ENCODE data around the gene PUM2. TPM values are rescaled to one million over a fixed set of nuclear protein-coding genes. Genes with fewer than 3 reads are reported as not detected.

The PUM2 gene
- total RNA-seq, 1 experiment from 2014 or later = 85.6 TPM

DNA sequence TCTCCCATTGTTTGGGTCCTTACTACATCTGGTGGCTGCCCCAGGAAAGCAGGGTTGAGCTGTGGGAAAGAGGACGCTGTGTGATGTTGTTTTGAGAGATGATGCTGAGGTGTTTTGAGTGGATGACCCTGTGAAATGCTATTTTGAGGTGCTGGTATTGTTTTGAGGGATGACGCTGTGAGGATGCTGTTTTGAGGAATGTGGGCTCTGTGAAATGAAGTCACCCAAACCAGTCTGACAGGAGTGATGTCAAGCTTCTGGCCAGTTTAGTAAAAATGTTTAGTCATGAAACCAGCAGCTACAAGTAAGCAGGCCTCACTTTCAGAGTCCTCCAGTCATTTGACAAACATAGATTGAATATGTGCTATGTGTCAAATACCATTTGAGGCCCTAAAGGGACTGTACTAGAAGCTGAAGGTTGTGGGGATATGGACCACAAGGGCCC, 16.1 kb upstream of the PUM2 start:
- Histone ChIP-seq H3K9me3 (ENCODE audit: control insufficient read depth, insufficient read depth, low read depth, low read length) (no peaks in the 10 kb centered on the region), H3K4me3 (ENCODE audit: low read depth in 2 of 2, low read length in 2 of 2) (no peak overlapping the region), H3K27me3 (ENCODE audit: control insufficient read depth, insufficient read depth, low read length) (no peaks in the 10 kb centered on the region), H3K4me1 (ENCODE audit: control insufficient read depth, insufficient read depth, low read length) (no peaks in the 10 kb centered on the region), H3K27ac (ENCODE audit: low read length) (no peak overlapping the region), H3K36me3 (ENCODE audit: control insufficient read depth, insufficient read depth, low read length) (no peaks in the 10 kb centered on the region)
- in situ Hi-C loops (cut with HindIII; ENCODE audit: low pct_unique_long_range_greater_than_20kb, low sequenced_read_pairs) = no loop called here
- ChIA-PET POLR2A (no interaction called here), CTCF (interaction anchor here (0.6 kb wide), 1 partner anchor 43 kb away, joined by 9 read pairs; no protein-coding TSS in a partner anchor)
- BruUV-seq (replicated peaks) = no TSS peak
- intact Hi-C loops (cut with micrococcal nuclease; ENCODE audit: unreplicated experiment) = no loop called here
- TF ChIP-seq TCF7L2 (IDR thresholded peaks at IDR 0.05; ENCODE audit: low read depth, low read length) = no peak
- no peak for TF ChIP-seq POLR2AphosphoS5 (IDR thresholded peaks at IDR 0.05; ENCODE audit: low read depth, low read length)
- TF ChIP-seq, protein P1, sequence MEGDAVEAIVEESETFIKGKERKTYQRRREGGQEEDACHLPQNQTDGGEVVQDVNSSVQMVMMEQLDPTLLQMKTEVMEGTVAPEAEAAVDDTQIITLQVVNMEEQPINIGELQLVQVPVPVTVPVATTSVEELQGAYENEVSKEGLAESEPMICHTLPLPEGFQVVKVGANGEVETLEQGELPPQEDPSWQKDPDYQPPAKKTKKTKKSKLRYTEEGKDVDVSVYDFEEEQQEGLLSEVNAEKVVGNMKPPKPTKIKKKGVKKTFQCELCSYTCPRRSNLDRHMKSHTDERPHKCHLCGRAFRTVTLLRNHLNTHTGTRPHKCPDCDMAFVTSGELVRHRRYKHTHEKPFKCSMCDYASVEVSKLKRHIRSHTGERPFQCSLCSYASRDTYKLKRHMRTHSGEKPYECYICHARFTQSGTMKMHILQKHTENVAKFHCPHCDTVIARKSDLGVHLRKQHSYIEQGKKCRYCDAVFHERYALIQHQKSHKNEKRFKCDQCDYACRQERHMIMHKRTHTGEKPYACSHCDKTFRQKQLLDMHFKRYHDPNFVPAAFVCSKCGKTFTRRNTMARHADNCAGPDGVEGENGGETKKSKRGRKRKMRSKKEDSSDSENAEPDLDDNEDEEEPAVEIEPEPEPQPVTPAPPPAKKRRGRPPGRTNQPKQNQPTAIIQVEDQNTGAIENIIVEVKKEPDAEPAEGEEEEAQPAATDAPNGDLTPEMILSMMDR (IDR thresholded peaks at IDR 0.05) = no peak
- no peak for TF ChIP-seq SIN3A (IDR thresholded peaks at IDR 0.05; ENCODE audit: borderline replicate concordance, insufficient read depth, low read depth, low read length)
- TF ChIP-seq, protein P2, sequence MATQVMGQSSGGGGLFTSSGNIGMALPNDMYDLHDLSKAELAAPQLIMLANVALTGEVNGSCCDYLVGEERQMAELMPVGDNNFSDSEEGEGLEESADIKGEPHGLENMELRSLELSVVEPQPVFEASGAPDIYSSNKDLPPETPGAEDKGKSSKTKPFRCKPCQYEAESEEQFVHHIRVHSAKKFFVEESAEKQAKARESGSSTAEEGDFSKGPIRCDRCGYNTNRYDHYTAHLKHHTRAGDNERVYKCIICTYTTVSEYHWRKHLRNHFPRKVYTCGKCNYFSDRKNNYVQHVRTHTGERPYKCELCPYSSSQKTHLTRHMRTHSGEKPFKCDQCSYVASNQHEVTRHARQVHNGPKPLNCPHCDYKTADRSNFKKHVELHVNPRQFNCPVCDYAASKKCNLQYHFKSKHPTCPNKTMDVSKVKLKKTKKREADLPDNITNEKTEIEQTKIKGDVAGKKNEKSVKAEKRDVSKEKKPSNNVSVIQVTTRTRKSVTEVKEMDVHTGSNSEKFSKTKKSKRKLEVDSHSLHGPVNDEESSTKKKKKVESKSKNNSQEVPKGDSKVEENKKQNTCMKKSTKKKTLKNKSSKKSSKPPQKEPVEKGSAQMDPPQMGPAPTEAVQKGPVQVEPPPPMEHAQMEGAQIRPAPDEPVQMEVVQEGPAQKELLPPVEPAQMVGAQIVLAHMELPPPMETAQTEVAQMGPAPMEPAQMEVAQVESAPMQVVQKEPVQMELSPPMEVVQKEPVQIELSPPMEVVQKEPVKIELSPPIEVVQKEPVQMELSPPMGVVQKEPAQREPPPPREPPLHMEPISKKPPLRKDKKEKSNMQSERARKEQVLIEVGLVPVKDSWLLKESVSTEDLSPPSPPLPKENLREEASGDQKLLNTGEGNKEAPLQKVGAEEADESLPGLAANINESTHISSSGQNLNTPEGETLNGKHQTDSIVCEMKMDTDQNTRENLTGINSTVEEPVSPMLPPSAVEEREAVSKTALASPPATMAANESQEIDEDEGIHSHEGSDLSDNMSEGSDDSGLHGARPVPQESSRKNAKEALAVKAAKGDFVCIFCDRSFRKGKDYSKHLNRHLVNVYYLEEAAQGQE (IDR thresholded peaks at IDR 0.05; ENCODE audit: insufficient read depth in 1 of 2, low read depth in 2 of 2, low read length in 1 of 2) = no peak
- DNase-seq (ENCODE audit: low read depth, low spot score) (no peak), ATAC-seq (no peak)

DNA sequence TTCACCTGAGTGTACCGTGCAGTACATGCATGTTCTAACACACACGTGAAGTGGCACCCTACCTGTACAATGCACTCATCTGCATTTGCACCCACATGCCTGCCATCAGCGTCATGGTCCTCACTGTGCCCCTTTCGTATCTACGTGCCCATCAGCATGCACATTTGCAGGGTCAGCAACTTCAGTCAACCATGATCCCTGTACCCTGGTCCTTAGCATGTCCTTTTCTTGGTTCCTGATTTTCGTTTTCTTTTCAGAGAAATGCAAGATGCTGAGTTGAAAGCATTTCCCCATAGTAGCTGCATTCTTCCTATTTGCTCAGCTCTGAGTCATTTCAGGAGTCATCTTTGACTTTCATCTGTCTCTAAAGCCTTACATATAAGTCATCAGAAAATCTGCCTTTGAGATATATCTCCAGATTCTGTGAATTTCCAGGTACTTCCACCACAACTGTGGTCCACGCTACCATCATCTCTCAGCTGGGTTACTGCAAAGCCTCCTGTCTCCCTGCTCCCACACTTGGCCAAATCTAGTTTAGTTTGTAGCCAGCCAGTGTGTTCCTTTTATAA, 14.7 kb upstream of the PUM2 start:
- POLR2A ChIA-PET = no interaction called here
- H3K27me3 ChIP-seq (ENCODE audit: control insufficient read depth, insufficient read depth, low read length) = no peaks in the 10 kb centered on the region
- no peak overlapping the region for H3K27ac ChIP-seq (ENCODE audit: low read length)
- no peaks in the 10 kb centered on the region for H3K4me1 ChIP-seq (ENCODE audit: control insufficient read depth, insufficient read depth, low read length)
- no peak for TF ChIP-seq POLR2AphosphoS5 (IDR thresholded peaks at IDR 0.05; ENCODE audit: low read depth, low read length)
- no peak for TF ChIP-seq SIN3A (IDR thresholded peaks at IDR 0.05; ENCODE audit: borderline replicate concordance, insufficient read depth, low read depth, low read length)
- TF ChIP-seq, protein P1 (IDR thresholded peaks at IDR 0.05) = no peak
- TF ChIP-seq, protein P2 (IDR thresholded peaks at IDR 0.05; ENCODE audit: insufficient read depth in 1 of 2, low read depth in 2 of 2, low read length in 1 of 2) = no peak
- H3K36me3 ChIP-seq (ENCODE audit: control insufficient read depth, insufficient read depth, low read length) = no peaks in the 10 kb centered on the region
- DNase-seq (ENCODE audit: low read depth, low spot score) (no peak), ATAC-seq (peak; percentile 42; the same call in 1 of the 2 replicates)
- H3K9me3 ChIP-seq (ENCODE audit: control insufficient read depth, insufficient read depth, low read depth, low read length) = no peaks in the 10 kb centered on the region
- intact Hi-C loops (cut with micrococcal nuclease; ENCODE audit: unreplicated experiment) (no loop called here), in situ Hi-C loops (cut with HindIII; ENCODE audit: low pct_unique_long_range_greater_than_20kb, low sequenced_read_pairs) (no loop called here)
- CTCF ChIA-PET = no interaction called here
- BruUV-seq (replicated peaks) = no TSS peak
- H3K4me3 ChIP-seq (ENCODE audit: low read depth in 2 of 2, low read length in 2 of 2) = no peak overlapping the region
